GM18508 (cell line): ENCODE results near the gene SPDYE9.
"Not testable (repeated sequence)": the region's sequence is repeated elsewhere in the genome, so short reads cannot be mapped to it uniquely, and the experiment has no call there.

Experiments used
- ATAC-seq: cut with Tn5 transposase; IDR thresholded peaks from one replicate; pipeline ENCODE4 v1.9.1; 2021; ENCODE audit warnings: moderate number of reproducible peaks; ENCODE audit not compliant: insufficient read depth, unreplicated experiment

The SPDYE9 gene

GRCh38 chr7:73085938-73086337, at the start of gene SPDYE9:
SPDYE9 (minus strand) TSS chr7:73086038; CDS start chr7:73084238, 1,800 bp downstream.
- not testable (repeated sequence) for ATAC-seq

- ATAC-seq = not testable (repeated sequence)
Observed at GRCh38 chr7:73134866-73135265, 49.0 kb upstream of the SPDYE9 start.

- not testable (repeated sequence) for ATAC-seq
Observed at GRCh38 chr7:73132651-73133217, 46.9 kb upstream of the SPDYE9 start.

- ATAC-seq = not testable (repeated sequence)
Observed at GRCh38 chr7:73130612-73131011, 44.8 kb upstream of the SPDYE9 start.

- ATAC-seq = not testable (repeated sequence)
Observed at GRCh38 chr7:73124126-73124525, 38.3 kb upstream of the SPDYE9 start.

- not testable (repeated sequence) for ATAC-seq
Observed at GRCh38 chr7:73122778-73123447, 37.1 kb upstream of the SPDYE9 start.

GRCh38 chr7:73118155-73118554, 32.3 kb upstream of the SPDYE9 start:
- ATAC-seq = not testable (repeated sequence)

- not testable (repeated sequence) for ATAC-seq
Observed at GRCh38 chr7:73057811-73058210, 28.0 kb downstream of the SPDYE9 start, which contains the start of gene SPDYE11. SPDYE11 (minus strand) TSS chr7:73057911; CDS start chr7:73056111, 1,800 bp downstream.

GRCh38 chr7:73029666-73030065, 56.2 kb downstream of the SPDYE9 start, which contains the start of gene SPDYE8:
SPDYE8 (minus strand) TSS chr7:73029766; CDS start chr7:73027966, 1,800 bp downstream.
- ATAC-seq = not testable (repeated sequence)
